HS-27A (cell line): Measurements from ENCODE around the gene GUK1.
A peak's percentile ranks its signal among the peaks of the same experiment; 100 is the strongest.

Source experiments
- DNase-seq: peaks from one replicate; pipeline ENCODE4 v3.0.0-alpha.2; 2012; ENCODE audit warnings: low read depth, missing footprints

Gene GUK1

GRCh38 chr1:228131766-228132165 is 8.3 kb upstream of the GUK1 start:
- DNase-seq, result no peak

GRCh38 chr1:228134591-228134990 is 5.5 kb upstream of the GUK1 start:
- DNase-seq, result no peak

GRCh38 chr1:228136901-228137300 is 3.2 kb upstream of the GUK1 start:
- no peak for DNase-seq

GRCh38 chr1:228139406-228139930 is 611 bp upstream of the GUK1 start:
- no peak for DNase-seq

GRCh38 chr1:228140724-228141225 is 696 bp downstream of the GUK1 start:
- no peak for DNase-seq

- DNase-seq, result peak; percentile 11
These were observed 1.4 kb downstream of the GUK1 start for GRCh38 chr1:228141226-228142044.

- no peak for DNase-seq
These were observed 2.1 kb downstream of the GUK1 start for GRCh38 chr1:228142155-228142691.

- no peak for DNase-seq
These were observed 2.6 kb downstream of the GUK1 start for GRCh38 chr1:228142701-228143136.

- DNase-seq, result no peak
These were observed 3.6 kb downstream of the GUK1 start for GRCh38 chr1:228143480-228144192.

- no peak for DNase-seq
These were observed 4.3 kb downstream of the GUK1 start for GRCh38 chr1:228144193-228144992.

- no peak for DNase-seq
These were observed 4.9 kb downstream of the GUK1 start for GRCh38 chr1:228144993-228145343.

- DNase-seq, result no peak
These were observed 5.7 kb downstream of the GUK1 start for GRCh38 chr1:228145463-228146416.

GRCh38 chr1:228146417-228147150 is 6.5 kb downstream of the GUK1 start:
- DNase-seq, result no peak

- no peak for DNase-seq
These were observed 7.1 kb downstream of the GUK1 start for GRCh38 chr1:228147151-228147693.

GRCh38 chr1:228147768-228148167 is 7.7 kb downstream of the GUK1 start:
- no peak for DNase-seq

- no peak for DNase-seq
These were observed 8.2 kb downstream of the GUK1 start for GRCh38 chr1:228148196-228148861.

GRCh38 chr1:228148935-228149405 is 8.9 kb downstream of the GUK1 start:
- no peak for DNase-seq

- DNase-seq, result no peak
These were observed 9.5 kb downstream of the GUK1 start, which contains the start of gene GJC2 for GRCh38 chr1:228149406-228150119. GJC2 (plus strand) TSS chr1:228149930; CDS start chr1:228157759, 7,829 bp downstream.
